HG02759 (cell line): ENCODE data around the gene GYPB.
"Not testable (repeated sequence)": the region's sequence is repeated elsewhere in the genome, so short reads cannot be mapped to it uniquely, and the experiment has no call there.

Source experiments
- ATAC-seq: cut with Tn5 transposase; IDR thresholded peaks from one replicate; pipeline ENCODE4 v1.9.1; 2021; ENCODE audit warnings: mild to moderate bottlenecking, moderate library complexity; ENCODE audit not compliant: unreplicated experiment

GYPB gene

GRCh38 chr4:144019277-144019676, at the start of gene GYPB:
Gene GYPB, minus strand, starts transcription at chr4:144019380. Its CDS starts 93 bp downstream, at chr4:144019287.
- not testable (repeated sequence) for ATAC-seq

DNA sequence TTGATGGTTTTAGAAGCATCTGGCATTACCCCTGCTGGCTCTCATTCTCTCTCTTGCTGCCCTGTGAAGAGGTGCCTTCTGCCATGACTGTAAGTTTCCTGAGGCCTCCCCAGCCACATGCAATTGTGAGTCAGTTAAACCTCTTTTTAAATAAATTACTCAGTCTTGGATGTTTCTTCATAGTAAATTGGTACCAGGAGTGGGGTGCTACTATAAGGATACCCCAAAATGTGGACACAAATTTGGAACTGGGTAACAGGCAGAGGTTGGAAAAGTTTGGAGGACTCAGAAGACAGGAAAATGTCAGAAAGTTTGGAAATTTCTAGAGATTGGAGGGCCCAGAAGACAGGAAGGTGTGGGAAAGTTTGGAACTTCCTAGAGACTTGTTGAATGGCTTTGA, 42.4 kb upstream of the GYPB start:
- ATAC-seq, result not testable (repeated sequence)

GRCh38 chr4:144060234-144060859, 41.2 kb upstream of the GYPB start:
- not testable (repeated sequence) for ATAC-seq

DNA sequence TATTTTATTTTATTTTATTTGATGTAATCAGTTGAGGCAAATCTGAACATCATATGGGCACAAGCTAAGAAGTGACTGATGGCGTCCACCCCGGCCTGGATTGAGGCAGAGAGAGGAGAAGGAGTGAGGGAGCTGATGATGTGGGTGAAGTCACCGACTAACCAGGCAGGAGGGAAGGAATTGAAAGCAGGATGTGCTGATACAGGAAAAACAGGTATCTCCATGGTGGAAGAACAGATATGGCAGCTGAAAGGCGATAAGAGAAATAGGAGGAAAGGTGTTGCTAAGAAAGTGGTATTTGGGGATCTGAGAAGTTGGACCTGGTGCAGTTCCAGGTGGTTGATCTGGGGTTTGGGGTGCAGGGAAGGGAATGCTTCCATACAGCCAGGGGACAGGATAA, 37.6 kb upstream of the GYPB start:
- ATAC-seq, result no peak

- not testable (repeated sequence) for ATAC-seq
These were observed 36.2 kb upstream of the GYPB start for GRCh38 chr4:144055336-144055735.

DNA sequence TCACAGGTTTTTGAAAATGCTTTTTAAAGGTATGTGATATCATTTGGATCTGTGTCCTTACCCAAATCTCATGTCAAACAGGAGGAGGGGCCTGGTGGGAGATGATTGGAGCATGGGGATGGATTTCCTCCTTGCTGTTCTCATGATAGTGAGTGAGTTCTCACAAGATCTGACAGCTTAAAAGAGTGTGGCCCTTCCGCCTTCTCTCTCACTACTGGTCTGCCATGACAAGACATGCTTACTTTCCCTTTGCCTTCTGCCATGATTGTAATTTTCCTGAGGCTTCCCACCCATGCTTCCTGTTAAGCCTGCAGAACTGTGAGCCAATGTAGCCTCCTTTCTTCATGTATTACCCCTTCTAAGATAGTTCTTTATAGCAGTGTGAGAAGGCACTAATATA, 32.3 kb upstream of the GYPB start:
- ATAC-seq, result not testable (repeated sequence)

DNA sequence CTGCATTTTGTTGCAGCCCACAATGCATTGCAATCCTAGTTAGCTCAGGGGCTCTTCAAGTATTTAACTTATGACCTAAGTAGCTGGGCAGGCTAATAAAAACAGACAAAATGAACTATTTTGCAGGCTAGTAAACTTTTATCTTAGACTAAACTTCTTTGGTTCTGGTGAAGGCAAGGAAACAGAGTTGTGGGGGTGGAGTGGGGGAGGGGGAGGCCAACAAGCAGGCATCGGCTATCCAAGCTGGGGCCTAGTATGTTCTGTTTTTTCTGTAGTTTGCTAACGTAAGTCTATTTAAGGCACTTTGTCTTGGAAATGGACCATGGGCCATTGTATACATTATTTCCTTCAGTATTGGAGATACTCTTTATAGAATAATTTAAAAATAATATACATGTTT, 31.5 kb upstream of the GYPB start:
- not testable (repeated sequence) for ATAC-seq

DNA sequence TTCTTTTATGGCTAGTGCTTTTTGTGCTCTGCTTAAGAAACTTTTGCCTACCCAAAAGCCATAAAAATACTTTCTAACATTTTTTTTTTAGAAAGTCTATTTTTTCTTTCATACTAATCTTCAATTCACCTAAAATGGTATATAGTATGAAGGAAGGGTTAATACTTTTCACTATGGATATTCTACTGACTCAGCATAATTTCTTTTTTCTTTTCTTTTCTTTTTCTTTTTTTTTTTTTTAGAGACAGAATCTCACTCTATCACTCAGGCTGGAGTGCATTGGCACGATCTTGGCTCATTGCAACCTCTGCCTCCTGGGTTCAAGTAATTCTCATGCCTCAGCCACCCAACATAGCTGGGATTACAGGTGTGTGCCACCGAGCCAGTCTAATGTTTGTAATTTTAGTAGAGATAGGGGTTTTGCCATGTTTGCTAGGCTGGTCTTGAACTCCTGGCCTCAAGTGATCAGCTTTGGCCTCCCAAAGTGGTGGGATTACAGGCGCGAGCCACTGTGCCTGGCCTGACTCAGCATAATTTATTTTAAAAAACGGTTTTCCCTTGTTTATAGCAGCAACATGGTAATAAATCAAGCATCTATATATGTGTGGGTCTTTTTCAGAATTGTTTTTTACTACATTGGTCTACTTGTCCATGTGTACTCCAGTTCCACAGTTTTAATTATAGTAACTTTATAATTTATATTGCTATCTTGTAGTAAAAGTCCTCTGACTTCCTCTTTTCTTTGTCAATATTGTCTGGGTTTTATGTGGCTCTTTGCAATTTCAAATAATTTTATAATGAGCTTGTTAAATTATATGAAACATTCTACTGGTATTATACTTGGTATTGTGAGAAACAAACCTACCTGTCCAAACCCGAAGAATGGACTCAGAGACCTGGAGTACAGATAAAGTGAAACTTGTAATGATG, 30.6 kb upstream of the GYPB start:
- ATAC-seq, result not testable (repeated sequence)

GRCh38 chr4:144044936-144045335, 25.8 kb upstream of the GYPB start:
- not testable (repeated sequence) for ATAC-seq

DNA sequence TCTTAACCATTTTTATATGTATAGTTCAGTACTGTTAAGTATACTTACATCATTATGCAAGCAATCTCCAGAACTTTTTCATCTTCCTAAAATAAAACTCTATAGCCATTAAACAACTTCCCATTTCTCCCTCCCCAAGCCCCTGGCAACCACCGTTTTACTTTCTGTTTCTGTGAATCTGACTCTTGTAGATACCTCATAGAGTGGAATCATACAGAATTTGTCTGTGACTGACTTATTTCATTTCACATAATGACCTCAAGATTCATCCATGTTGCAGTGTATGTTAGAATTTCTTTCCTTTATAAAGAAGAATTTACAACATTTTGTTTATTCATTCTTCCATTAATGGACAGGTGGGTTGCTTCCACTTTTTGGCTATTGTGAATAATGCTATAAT, 13.4 kb upstream of the GYPB start:
- ATAC-seq, result not testable (repeated sequence)

DNA sequence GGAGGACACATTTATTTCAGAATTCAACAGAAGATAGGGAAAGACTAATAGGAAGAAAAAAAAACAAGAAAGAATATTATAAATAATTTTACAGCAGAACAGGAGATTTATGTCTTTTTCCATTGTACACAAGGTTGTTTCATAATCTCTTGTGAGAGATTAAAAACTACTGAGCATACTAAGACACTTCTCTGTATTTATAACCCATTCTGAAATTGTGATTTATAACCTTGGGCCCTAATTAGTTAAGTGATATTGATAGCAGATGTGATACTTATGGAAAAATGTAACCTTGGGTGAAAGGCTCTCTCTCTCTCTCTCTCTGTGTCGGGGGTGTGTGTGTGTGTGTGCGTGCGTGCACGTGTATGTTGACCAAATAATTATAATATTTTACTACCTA, 12.7 kb upstream of the GYPB start:
- ATAC-seq, result not testable (repeated sequence)

DNA sequence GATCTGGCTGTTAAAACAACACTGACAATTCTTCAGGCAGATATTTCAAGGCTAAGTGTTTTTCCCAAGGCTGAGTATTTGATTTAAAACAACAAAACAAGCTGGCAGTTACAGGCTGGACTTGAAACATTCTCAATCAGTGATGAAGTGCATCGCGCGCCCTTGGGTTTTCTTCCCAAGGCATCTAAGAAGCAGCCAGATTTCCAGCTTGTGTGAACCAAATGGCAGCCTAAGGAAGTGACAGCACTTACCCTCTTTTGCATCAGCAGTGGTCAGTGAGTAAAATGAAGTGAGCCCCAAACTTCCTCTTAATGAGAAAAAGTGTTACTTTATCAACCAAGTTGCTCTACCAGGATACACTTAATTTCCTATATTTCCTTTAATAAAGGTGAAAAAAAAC, 12.2 kb upstream of the GYPB start:
- ATAC-seq, result not testable (repeated sequence)

DNA sequence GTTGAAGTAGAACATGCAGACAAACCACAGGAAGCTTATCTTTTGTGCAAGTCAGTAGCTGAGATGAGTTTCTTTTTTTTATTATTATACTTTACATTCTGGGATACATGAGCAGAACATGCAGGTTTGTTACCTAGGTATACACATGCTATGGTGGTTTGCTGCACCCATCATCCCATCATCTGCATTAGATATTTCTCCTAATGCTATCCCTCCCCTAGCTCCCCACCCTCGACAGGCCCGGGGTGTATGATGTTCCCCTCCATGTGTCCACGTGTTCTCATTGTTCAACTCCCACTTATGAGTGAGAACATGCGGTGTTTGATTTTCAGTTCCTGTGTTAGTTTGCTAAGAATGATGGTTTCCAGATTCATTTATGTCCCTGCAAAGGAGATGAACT, 11.5 kb upstream of the GYPB start:
- ATAC-seq, result not testable (repeated sequence)

GRCh38 chr4:144026682-144027081, 7.5 kb upstream of the GYPB start:
- ATAC-seq, result not testable (repeated sequence)

- not testable (repeated sequence) for ATAC-seq
These were observed 5.3 kb upstream of the GYPB start for GRCh38 chr4:144024399-144025053.

GRCh38 chr4:144022772-144023400, 3.7 kb upstream of the GYPB start:
- not testable (repeated sequence) for ATAC-seq

- ATAC-seq, result peak; percentile 72
These were observed 2.3 kb upstream of the GYPB start for GRCh38 chr4:144021336-144021990.

DNA sequence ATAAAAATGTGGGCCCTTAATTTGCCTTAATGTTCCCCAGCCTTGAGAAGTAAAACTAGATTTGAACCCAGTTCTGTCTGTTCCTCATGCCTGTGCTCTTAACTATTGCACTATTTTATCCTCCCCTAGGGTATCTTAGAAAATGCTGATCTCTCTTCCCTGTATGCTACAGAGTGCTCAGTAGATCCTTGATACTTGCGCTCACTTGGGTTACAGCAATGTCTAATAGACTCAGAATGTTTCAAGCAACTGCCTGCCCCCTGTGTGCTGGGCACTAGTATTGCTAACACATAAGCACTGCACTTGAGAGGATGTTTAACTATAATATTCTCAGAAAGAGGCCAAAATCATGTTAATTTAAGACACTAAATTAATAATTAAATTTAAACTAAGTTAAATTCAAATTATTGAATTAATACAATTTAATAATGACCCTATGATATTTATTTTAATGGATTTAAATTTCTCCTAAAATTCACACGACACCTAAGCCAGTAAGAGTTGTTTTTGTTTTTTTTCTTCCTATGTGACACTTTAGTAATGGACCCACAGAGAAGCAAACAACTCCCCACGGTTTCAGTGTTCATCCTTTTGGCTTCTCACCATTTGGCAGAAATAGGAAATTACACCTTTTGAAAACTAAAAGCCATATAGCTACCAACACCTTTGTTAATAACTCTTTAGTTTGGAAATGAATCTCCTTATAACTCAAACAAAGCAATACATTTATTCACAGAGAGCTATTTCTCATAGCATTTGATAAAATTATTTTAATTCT, 768 bp downstream of the GYPB start:
- not testable (repeated sequence) for ATAC-seq

- ATAC-seq, result not testable (repeated sequence)
These were observed 1.9 kb downstream of the GYPB start for GRCh38 chr4:144017271-144017670.
